Measurements from ENCODE around the gene C10orf71. TPM values are rescaled to one million over a fixed set of nuclear protein-coding genes. Genes with fewer than 3 reads are reported as not detected.
A peak's percentile ranks its signal among the peaks of the same experiment; 100 is the strongest.

The C10orf71 gene
- total RNA-seq, 1 donor: not detected

- DNase-seq (ENCODE audit: low read depth): no peak
- H3K4me3 ChIP-seq (ENCODE audit: low read depth, low read length): no peak overlapping the region
- TF ChIP-seq CTCF (IDR thresholded peaks at IDR 0.05; ENCODE audit: insufficient read depth, low read depth, low read length): no peak
Measured at GRCh38 chr10:49296836-49297235, 2.1 kb upstream of the C10orf71 start.

- TF ChIP-seq CTCF (IDR thresholded peaks at IDR 0.05; ENCODE audit: insufficient read depth, low read depth, low read length): no peak
- DNase-seq (ENCODE audit: low read depth): no peak
- H3K4me3 ChIP-seq (ENCODE audit: low read depth, low read length): no peak overlapping the region
Measured at GRCh38 chr10:49297818-49298670, 926 bp upstream of the C10orf71 start.

GRCh38 chr10:49298671-49298982 is 343 bp upstream of the C10orf71 start:
- peak; percentile 10 for DNase-seq (ENCODE audit: low read depth)
- no peak overlapping the region for H3K4me3 ChIP-seq (ENCODE audit: low read depth, low read length)
- TF ChIP-seq CTCF (IDR thresholded peaks at IDR 0.05; ENCODE audit: insufficient read depth, low read depth, low read length): no peak

- no peak overlapping the region for H3K4me3 ChIP-seq (ENCODE audit: low read depth, low read length)
- DNase-seq (ENCODE audit: low read depth): no peak
- TF ChIP-seq CTCF (IDR thresholded peaks at IDR 0.05; ENCODE audit: insufficient read depth, low read depth, low read length): no peak
Measured at GRCh38 chr10:49299816-49300139, 808 bp downstream of the C10orf71 start.

GRCh38 chr10:49300140-49300974 is 1.4 kb downstream of the C10orf71 start:
- DNase-seq (ENCODE audit: low read depth): peak; percentile 32
- no peak overlapping the region for H3K4me3 ChIP-seq (ENCODE audit: low read depth, low read length)
- TF ChIP-seq CTCF (IDR thresholded peaks at IDR 0.05; ENCODE audit: insufficient read depth, low read depth, low read length): no peak

- DNase-seq (ENCODE audit: low read depth): no peak
- H3K4me3 ChIP-seq (ENCODE audit: low read depth, low read length): no peak overlapping the region
- TF ChIP-seq CTCF (IDR thresholded peaks at IDR 0.05; ENCODE audit: insufficient read depth, low read depth, low read length): no peak
Measured at GRCh38 chr10:49301302-49301701, 2.3 kb downstream of the C10orf71 start.

Data from fibroblast of villous mesenchyme (primary cell).